Fibroblast of lung (primary cell): Measurements from ENCODE around the gene FRY. TPM values are rescaled to one million over a fixed set of nuclear protein-coding genes. Genes with fewer than 3 reads are reported as not detected.

ENCODE experiments used
- DNase-seq, 2 donors: peaks; one replicate each; pipeline versions ENCODE4 v3.0.0 to v3.0.0-alpha.2; 2010; ENCODE audit warnings: low read depth in 2 of 2
- H2AFZ ChIP-seq: 2 replicates; pipeline ENCODE4 v1.5.1; 2012; ENCODE audit warnings: low read length, control low read depth, inconsistent platforms
- H3K27ac ChIP-seq: 2 replicates; pipeline ENCODE4 v1.5.1; 2011; ENCODE audit warnings: low read length, control low read depth; ENCODE audit not compliant: insufficient read depth
- H3K27me3 ChIP-seq: 2 replicates; pipeline ENCODE4 v1.5.1; 2011; ENCODE audit warnings: mild to moderate bottlenecking, low read length; ENCODE audit not compliant: control insufficient read depth, insufficient read depth
- H3K36me3 ChIP-seq: 2 replicates; pipeline ENCODE4 v1.5.1; 2011; ENCODE audit warnings: low read length; ENCODE audit not compliant: control insufficient read depth, insufficient read depth
- H3K4me1 ChIP-seq: 2 replicates; pipeline ENCODE4 v1.5.1; 2011; ENCODE audit warnings: low read length; ENCODE audit not compliant: control insufficient read depth, insufficient read depth; ENCODE audit errors: extremely low read depth
- H3K4me2 ChIP-seq: 2 replicates; pipeline ENCODE4 v1.5.1; 2011; ENCODE audit warnings: low read length, control low read depth; ENCODE audit not compliant: insufficient read depth; ENCODE audit errors: extremely low read depth
- H3K4me3 ChIP-seq, 4 experiments: fragments of 200-600 bp in 1 of 4; sonication (generic) in 1 of 4; replicated peaks in 1 of 4; 2 replicates each; pipeline ENCODE4 v1.5.1; 2011 to 2016; ENCODE audit warnings: low read length in 4 of 4, low read depth in 3 of 4, mild to moderate bottlenecking in 3 of 4, control low read depth in 2 of 4, inconsistent platforms in 1 of 4, mixed read lengths in 1 of 4; ENCODE audit not compliant: insufficient read depth in 1 of 4; ENCODE audit errors: control extremely low read depth in 1 of 4
- H3K79me2 ChIP-seq: 2 replicates; pipeline ENCODE4 v1.5.1; 2012; ENCODE audit warnings: mild to moderate bottlenecking, low read length, inconsistent platforms; ENCODE audit not compliant: control insufficient read depth, insufficient read depth
- H3K9ac ChIP-seq: 2 replicates; pipeline ENCODE4 v1.5.1; 2011; ENCODE audit warnings: mild to moderate bottlenecking, low read length, control low read depth; ENCODE audit not compliant: insufficient read depth
- H3K9me3 ChIP-seq: 2 replicates; pipeline ENCODE4 v1.5.1; 2012; ENCODE audit warnings: low read depth, low read length; ENCODE audit not compliant: control insufficient read depth, insufficient read depth
- H4K20me1 ChIP-seq: 2 replicates; pipeline ENCODE4 v1.5.1; 2011; ENCODE audit warnings: low read length; ENCODE audit not compliant: control insufficient read depth, insufficient read depth; ENCODE audit errors: extremely low read depth
- EZH2 ChIP-seq: IDR thresholded peaks from 2 replicates; pipeline ENCODE4 v1.5.1; 2012; ENCODE audit warnings: low read length, control low read depth, mild to moderate bottlenecking; ENCODE audit errors: missing control alignments
- polyA plus RNA-seq, 2 donors: library from polyadenylated mRNA; depleted of rRNA in 1 of 2; stranded (reverse) in 1 of 2; unstranded in 1 of 2; fragments of >200 nt; gene quantifications; 2 replicates each; pipeline ENCODE4 v1.2.1, GENCODE V29; 2011 to 2012; ENCODE audit warnings: missing spikeins in 1 of 2
- total RNA-seq: library from RNA; depleted of rRNA; stranded (reverse); fragments of >200 nt; gene quantifications from 2 replicates; pipeline ENCODE4 v1.2.1, GENCODE V29; 2014
- TF ChIP-seq, protein P1 (sequence below), 2 donors: IDR thresholded peaks in 1 of 2; conservative IDR thresholded peaks in 1 of 2; 1 replicate in 1 of 2; 2 replicates in 1 of 2; pipeline ENCODE4 v1.5.1; 2011 to 2012; ENCODE audit warnings: low read length in 2 of 2, control low read depth in 1 of 2, inconsistent platforms in 1 of 2, low read depth in 1 of 2, mild to moderate bottlenecking in 1 of 2

FRY gene
- total and polyA plus RNA-seq, 2 donors (not counting 1 experiment from before 2014, with no cell fraction given), result 8.8 to 18.3 TPM

DNA sequence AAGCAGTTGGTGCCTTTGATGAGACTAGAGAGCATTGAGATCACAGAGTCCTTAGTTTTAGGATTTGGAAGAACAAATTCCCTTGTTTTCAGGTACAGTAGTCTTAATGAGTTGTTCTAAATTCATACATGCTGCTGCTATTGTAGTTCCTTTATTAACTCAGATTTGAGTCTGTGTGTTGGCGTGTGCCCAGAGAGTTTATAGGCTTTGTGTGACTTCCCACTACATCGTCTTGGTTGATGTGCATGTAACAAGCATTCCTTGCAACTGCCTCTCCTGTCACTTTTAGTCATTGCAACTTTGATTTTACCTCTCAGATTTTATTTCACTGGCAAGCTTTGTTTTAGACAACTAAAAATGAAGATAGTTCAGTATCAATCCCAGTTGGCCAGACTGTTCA lies 148.1 kb downstream of the FRY start:
- Histone ChIP-seq H3K36me3 (no peaks in the 10 kb centered on the region), H3K9ac (no peak overlapping the region), H2AFZ (no peak overlapping the region), H3K9me3 (no peaks in the 10 kb centered on the region), H4K20me1 (no peaks in the 10 kb centered on the region), H3K4me1 (no peaks in the 10 kb centered on the region), H3K27me3 (no peaks in the 10 kb centered on the region), H3K27ac (no peak overlapping the region), H3K79me2 (no peaks in the 10 kb centered on the region), H3K4me2 (no peak overlapping the region), H3K4me3 (no peak overlapping the region)
- TF ChIP-seq, protein P1, sequence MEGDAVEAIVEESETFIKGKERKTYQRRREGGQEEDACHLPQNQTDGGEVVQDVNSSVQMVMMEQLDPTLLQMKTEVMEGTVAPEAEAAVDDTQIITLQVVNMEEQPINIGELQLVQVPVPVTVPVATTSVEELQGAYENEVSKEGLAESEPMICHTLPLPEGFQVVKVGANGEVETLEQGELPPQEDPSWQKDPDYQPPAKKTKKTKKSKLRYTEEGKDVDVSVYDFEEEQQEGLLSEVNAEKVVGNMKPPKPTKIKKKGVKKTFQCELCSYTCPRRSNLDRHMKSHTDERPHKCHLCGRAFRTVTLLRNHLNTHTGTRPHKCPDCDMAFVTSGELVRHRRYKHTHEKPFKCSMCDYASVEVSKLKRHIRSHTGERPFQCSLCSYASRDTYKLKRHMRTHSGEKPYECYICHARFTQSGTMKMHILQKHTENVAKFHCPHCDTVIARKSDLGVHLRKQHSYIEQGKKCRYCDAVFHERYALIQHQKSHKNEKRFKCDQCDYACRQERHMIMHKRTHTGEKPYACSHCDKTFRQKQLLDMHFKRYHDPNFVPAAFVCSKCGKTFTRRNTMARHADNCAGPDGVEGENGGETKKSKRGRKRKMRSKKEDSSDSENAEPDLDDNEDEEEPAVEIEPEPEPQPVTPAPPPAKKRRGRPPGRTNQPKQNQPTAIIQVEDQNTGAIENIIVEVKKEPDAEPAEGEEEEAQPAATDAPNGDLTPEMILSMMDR (conservative IDR thresholded peaks at IDR 0.05 in 1 of 2, IDR thresholded peaks at IDR 0.05 in 1 of 2; ENCODE audit: low read depth in 1 of 2, low read length in 2 of 2), result no peak
- no peak for TF ChIP-seq EZH2
- no peak for DNase-seq

DNA sequence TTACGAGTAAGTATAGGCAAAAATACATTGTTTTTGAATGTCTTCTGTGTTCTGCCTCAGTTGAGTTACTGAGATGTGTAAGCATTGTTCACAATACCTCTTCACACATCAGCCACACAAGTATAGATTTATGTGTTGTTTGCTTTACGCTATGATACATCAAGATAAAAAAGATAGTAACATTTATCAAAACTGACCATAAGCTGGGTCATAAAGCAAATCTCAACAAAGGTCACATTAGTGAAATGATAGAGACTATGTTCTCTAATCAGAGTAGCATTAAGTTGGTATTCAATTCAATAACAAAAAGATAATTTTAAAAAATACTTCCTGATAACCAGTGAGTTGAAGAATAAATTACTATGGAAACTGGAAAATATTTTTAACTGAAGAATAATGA lies 156.1 kb downstream of the FRY start:
- Histone ChIP-seq H2AFZ (no peak overlapping the region), H3K4me3 (no peak overlapping the region), H4K20me1 (no peaks in the 10 kb centered on the region), H3K27me3 (no peaks in the 10 kb centered on the region), H3K27ac (no peak overlapping the region), H3K36me3 (no peaks in the 10 kb centered on the region), H3K79me2 (no peaks in the 10 kb centered on the region), H3K9ac (no peak overlapping the region), H3K4me1 (no peaks in the 10 kb centered on the region), H3K4me2 (no peak overlapping the region), H3K9me3 (no peaks in the 10 kb centered on the region)
- DNase-seq, result no peak
- TF ChIP-seq, protein P1 (conservative IDR thresholded peaks at IDR 0.05 in 1 of 2, IDR thresholded peaks at IDR 0.05 in 1 of 2; ENCODE audit: low read depth in 1 of 2, low read length in 2 of 2), result no peak
- TF ChIP-seq EZH2, result no peak

DNA sequence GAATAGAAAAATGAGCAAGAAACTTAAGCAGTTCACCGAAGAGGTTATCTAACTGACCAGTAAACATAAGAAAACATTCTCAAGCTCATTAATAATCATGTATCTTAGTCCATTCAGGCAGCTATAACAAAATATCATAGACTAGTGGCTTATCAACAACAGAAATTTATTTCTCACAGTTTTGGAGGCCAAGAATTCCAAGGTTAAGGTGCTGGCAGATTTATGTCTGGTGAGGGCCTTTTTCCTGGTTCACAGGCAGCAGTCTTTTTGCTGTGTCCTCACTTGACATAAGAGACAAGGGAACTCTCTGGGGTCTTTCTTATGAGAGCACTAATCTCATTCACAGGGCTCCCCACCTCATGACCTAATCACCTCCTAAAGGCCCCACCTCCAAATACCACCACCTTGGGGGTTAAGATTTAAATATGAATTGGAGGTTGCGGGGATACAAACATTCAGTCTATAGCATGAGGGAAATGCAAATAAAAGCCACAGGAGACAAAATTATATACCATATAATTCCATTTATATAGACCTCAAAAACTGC lies 160.0 kb downstream of the FRY start:
- H3K27ac ChIP-seq, result no peak overlapping the region
- no peak for DNase-seq
- H3K79me2 ChIP-seq, result no peaks in the 10 kb centered on the region
- TF ChIP-seq, protein P1 (conservative IDR thresholded peaks at IDR 0.05 in 1 of 2, IDR thresholded peaks at IDR 0.05 in 1 of 2; ENCODE audit: low read depth in 1 of 2, low read length in 2 of 2), result no peak
- no peak for TF ChIP-seq EZH2
- H3K36me3 ChIP-seq, result no peaks in the 10 kb centered on the region
- no peak overlapping the region for H3K9ac ChIP-seq
- H3K4me2 ChIP-seq, result no peak overlapping the region
- no peaks in the 10 kb centered on the region for H3K9me3 ChIP-seq
- no peak overlapping the region for H3K4me3 ChIP-seq
- H3K27me3 ChIP-seq, result no peaks in the 10 kb centered on the region
- H4K20me1 ChIP-seq, result no peaks in the 10 kb centered on the region
- no peak overlapping the region for H2AFZ ChIP-seq
- no peaks in the 10 kb centered on the region for H3K4me1 ChIP-seq
